ENCODE data around the gene GPATCH1. TPM values are rescaled to one million over a fixed set of nuclear protein-coding genes. Genes with fewer than 3 reads are reported as not detected.

The GPATCH1 gene
- total and polyA plus RNA-seq, 2 of the 13 experiments (the other 11 are each of a cell fraction or from before 2014, with no cell fraction given): 6.8 to 6.9 TPM

- peak; percentile 39; the same call in 1 of the 2 replicates for TF ChIP-seq ZNF687 (CRISPR knock-in tag; IDR thresholded peaks at IDR 0.05)
- peak; percentile 62; the same call in 1 of the 2 replicates for TF ChIP-seq HNF4G (IDR thresholded peaks at IDR 0.05; ENCODE audit: borderline replicate concordance, low read depth, low read length)
- TF ChIP-seq HNF4G (CRISPR knock-in tag; IDR thresholded peaks at IDR 0.05; ENCODE audit: borderline replicate concordance, low read depth): no peak
- no peak for TF ChIP-seq ZSCAN9 (CRISPR knock-in tag; IDR thresholded peaks at IDR 0.05; ENCODE audit: borderline replicate concordance)
- TF ChIP-seq ZNF773 (CRISPR knock-in tag; IDR thresholded peaks at IDR 0.05; ENCODE audit: borderline replicate concordance): no peak
- TF ChIP-seq KDM3A (CRISPR knock-in tag; IDR thresholded peaks at IDR 0.05; ENCODE audit: low read depth): no peak
- TF ChIP-seq DR1 (CRISPR knock-in tag; IDR thresholded peaks at IDR 0.05): 0 out of 2 replicates have a peak, but pooled peaks have one; percentile 31
- peak; percentile 31 for TF ChIP-seq STAG1 (CRISPR knock-in tag; IDR thresholded peaks at IDR 0.05)
- no peak for TF ChIP-seq ZBTB10 (CRISPR knock-in tag; IDR thresholded peaks at IDR 0.05; ENCODE audit: borderline replicate concordance)
- TF ChIP-seq RAD21 (CRISPR knock-in tag; IDR thresholded peaks at IDR 0.05): 0 out of 2 replicates have a peak, but pooled peaks have one; percentile 15
- TF ChIP-seq HNF4A (CRISPR knock-in tag; IDR thresholded peaks at IDR 0.05): peak; percentile 47
Measured at GRCh38 chr19:33132425-33132824, 51.4 kb downstream of the GPATCH1 start (continued).
